Measurements from ENCODE around the gene ACTG1.

ACTG1 gene

DNA sequence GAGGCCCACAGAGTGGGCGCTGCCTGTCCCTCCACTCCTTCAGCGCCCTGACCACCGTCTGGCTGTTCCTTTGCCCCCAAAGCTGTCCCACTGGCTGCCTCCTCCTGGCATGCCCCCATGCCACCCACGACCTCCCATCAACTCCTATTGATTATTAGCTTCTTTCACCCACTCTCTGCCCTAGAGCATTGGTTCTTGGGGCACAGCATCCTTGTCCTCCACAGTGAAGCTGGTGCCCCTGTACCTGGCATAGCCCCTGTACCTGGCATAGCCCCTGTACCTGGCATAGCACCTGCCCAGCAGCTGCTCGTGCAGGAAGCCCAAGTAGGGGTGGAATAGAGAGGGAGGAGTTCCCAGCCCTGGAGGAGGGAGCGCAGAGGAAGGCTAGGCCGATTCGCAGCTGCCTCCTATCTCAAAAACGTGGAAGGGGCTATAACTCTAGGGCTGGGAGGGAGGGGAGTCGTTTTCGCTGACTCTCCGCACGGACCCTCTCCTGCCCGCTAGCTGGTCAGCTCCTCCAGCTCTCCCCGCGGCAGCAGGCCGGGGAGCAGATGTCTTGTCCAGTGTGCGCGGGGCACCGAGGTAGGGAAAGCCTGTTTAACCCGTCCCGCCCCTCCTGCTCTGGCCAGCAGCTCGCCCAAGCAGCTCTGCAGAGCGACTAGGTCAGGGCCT, 5.7 kb upstream of the ACTG1 start:
- DNase-seq (ENCODE audit: low spot score), result no peak

DNA sequence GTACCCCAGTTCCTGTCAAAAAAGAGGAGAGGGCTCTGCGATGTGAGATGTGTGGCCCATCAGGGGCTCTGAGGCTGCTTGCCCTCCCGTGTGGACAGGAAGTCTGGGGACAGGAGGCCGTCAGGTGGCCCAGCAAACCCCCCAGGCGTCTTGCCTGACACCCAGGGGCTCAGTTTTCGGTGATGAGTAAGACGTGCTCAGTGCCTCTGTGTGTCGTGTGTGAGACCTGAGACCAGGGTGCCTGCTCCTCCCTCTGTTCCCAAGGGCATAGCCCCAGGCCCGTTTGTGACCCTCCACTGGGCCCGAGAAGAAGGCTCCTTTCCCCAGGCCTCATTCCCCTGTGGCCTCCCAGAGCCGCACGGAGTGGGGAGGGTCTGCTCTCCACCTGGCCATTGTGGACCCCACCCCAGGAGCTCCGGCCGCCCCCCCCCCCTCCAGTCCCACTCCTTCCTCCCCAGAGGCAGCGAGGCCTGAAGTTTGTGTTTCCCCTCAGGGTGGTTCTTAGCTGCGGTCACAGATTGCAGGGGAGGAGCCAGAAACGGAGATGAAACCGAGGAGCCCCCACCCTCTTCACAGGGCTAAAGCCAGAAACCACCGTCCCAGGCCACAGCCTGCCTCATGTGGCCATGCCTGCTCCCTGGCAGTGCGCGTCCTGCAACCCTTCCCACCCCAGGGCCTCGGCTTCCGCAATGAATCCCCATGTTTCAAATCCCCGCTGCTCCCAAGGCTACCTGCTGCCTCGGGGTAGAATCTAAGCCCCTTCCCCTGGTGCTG, 4.9 kb upstream of the ACTG1 start:
- DNase-seq (ENCODE audit: low spot score), result no peak

DNA sequence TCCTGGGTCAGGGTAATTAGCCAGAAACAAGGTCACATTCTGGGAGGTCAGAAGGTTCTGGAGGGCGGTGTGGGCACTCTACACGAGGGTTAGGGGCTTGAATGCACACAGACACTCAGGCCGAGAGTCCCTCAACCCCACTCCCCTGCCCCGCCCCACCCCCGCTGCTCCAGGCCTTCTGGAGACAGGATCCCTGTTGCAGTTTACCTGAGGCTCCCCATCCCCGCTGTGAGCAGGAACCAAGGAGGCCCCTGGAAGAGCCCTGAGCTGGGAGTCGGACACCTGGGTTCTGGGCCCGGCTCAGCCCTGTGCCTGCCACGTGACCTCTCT, 4.4 kb upstream of the ACTG1 start:
- no peak for DNase-seq (ENCODE audit: low spot score)

DNA sequence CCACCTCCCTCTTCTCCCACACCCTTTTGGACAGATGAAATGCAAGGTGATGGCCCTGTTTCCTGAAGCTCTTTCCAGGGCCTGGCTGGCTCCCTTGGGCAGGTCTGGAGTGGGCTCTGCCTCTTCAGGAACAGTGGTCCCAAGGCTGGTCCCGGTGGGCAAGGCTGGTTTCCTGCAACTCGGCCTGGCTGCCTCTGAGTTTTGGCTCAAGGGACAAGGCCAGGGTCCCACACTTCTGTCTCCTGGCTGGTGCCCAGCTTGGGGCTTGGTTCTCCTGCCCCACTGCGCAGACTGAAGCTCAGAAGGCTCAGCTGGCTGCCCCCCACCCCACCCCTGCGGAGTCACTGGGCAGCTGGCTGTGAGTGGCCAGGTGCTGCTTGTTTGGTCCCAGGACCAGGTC, 3.8 kb upstream of the ACTG1 start:
- no peak for DNase-seq (ENCODE audit: low spot score)

DNA sequence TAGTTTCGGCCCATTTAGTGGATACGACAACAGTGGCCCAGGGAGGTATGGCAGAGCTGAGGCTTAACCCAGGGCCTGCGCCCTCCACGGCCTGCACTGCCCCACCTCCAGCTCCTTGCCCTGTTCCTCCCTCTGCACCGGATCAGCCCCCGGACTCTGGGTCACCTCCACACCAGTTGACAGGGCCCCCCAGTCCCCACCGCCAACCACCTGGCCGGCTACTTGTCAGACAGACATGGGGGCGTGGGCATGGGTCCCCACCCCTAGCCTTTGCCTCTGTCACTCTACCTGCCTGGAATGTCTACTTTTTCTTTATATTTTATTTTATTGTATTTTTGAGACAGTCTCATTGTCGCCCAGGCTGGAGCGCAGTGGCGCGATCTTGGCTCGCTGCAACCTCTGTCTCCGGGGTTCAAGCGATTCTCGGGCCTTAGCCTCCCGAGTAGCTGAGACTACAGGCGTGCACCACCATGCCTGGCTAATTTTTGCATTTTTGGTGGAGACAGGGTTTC, 3.0 kb upstream of the ACTG1 start:
- DNase-seq (ENCODE audit: low spot score), result no peak

DNA sequence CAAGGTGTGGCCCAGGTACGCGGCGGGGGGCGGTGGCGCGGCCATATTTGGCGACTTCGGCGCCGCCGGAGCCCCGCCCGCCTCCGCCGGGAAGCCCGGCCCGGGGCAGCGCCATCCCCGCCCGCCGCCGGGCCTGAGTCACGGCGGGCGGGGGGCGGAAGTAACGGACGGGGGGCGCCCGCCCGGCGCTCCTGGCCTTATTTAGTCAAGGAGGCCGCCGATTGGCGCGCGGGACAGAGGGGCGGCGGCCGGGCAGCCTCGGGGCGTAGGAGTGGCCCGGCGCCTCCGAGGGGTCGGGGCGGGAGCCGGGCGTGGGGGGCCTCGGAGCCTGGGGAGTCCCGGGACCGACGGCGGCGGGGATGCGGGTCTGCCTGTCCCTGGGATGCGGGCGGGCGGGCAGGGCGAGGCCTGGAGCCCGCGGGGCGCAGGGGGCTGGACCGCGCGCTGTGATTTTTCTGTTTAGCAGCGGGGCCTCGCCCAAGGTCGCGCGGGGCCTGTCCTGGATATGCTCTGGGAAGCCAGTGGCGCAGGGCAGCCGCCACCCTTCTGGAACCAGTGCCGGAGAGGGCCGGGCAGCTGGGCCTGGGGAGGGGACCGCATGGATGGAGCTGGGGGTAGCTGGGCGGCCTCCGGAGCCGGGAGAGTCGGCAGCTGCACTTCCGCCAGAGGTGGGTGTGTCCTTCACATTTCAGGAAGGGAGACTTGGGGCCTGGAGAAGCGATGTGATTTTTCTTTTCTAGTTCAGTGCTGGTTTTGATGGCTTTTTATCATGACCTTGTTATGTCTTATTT, 2.3 kb upstream of the ACTG1 start:
- DNase-seq (ENCODE audit: low spot score), result peak; percentile 69

DNA sequence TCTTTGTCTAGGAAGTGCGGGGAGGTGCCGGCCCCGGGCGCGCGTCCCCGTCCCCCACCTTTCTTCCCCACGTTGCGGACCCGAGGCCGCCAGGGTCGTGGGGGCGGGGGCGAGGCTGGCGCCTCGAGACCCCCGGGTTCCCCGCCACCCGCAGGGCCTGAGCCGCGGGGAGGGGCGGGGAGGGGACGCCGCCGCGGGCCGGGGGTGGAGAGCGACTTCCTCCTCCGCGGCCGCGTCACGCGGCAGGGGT, 1.8 kb upstream of the ACTG1 start:
- DNase-seq (ENCODE audit: low spot score), result no peak

DNA sequence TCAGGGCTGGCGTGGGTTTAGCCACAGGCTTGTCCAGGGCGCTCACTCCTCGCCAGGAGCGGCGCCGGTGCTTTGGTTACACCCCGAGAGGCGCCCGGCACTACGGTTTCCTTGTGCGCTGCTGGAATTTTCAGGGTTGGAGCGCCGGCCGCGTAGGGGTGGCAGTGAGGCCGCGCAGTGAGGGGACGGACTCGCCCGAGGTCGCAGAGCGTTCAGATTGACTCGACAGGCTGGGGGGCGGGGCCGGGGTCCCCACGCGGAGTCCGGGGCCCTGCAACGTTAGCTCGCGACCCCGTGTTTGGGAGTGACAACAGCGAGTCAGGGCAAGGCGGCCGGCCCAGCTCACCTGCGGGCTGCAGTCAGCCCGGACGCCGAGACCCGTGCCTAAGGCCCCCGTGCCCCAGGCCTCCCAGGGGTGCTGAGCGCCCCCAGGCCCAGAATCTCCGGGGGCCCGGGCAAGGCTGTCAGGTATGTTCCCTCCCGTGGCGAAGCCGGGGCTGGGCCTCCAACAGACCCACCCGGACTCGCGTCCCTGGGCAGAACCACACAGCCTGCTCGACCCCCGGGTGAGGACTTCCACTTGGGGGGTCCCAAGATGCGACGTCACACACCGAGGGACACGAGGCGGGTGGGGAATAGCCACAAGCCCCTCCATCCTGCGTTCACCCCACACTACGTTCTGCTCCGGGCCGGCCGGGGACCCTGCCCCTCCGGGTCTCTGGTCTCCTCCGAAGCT, 1.3 kb upstream of the ACTG1 start:
- peak; percentile 60 for DNase-seq (ENCODE audit: low spot score)

DNA sequence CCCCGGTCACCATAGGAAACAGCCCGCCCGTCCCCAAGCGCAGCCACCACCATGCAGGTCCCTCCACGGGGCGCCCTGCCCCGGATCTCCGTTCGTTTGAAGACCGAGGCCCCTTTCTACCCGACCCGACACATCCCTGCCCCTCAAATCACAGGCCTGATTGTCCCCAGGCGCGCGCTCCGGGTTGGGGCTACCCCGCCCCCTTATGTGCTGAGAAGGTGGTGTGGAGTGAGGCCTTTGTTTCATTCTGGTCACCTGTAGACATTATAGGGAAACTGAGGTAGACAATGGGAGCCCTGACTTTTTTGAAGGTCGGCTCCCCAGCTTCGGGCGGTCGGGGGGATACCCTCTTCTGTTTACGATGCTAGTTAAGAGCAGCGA, 763 bp upstream of the ACTG1 start:
- DNase-seq (ENCODE audit: low spot score), result peak; percentile 72

DNA sequence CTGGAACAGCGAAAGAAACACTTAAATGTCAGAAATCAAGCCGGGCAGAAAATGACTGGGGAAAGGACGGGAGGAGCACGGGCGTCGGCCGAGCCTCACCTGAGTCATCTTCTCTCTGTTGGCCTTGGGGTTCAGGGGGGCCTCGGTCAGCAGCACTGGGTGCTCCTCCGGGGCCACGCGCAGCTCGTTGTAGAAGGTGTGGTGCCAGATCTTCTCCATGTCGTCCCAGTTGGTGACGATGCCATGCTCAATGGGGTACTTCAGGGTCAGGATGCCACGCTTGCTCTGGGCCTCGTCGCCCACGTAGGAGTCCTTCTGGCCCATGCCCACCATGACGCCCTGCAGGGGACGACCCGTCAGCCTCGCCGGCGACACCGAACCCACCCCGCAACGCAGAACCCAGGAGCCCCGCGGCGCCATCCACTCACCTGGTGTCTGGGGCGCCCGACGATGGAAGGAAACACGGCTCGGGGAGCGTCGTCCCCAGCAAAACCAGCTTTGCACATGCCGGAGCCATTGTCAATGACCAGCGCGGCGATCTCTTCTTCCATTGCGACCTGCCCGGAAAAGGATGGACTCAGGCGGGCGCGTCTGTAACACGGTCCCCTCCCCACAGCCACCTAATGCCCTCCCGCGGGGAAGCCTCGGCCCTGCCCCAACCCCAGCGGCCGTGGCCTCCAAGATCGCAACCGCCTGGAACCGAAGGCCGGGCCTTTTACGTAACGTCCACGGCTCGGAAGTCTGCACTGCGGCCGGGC, 616 bp downstream of the ACTG1 start:
- DNase-seq (ENCODE audit: low spot score), result peak; percentile 55

DNA sequence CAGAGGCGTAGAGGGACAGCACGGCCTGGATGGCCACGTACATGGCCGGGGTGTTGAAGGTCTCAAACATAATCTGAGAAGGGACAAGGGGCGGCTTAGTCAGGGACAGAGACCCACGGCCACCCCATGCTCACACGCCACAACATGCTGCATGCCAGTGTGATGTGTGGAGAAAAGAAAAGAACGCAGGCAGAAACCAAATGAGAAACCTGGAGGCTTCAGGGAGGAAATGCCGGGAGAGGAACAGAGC, 1.1 kb downstream of the ACTG1 start:
- no peak for DNase-seq (ENCODE audit: low spot score)

DNA sequence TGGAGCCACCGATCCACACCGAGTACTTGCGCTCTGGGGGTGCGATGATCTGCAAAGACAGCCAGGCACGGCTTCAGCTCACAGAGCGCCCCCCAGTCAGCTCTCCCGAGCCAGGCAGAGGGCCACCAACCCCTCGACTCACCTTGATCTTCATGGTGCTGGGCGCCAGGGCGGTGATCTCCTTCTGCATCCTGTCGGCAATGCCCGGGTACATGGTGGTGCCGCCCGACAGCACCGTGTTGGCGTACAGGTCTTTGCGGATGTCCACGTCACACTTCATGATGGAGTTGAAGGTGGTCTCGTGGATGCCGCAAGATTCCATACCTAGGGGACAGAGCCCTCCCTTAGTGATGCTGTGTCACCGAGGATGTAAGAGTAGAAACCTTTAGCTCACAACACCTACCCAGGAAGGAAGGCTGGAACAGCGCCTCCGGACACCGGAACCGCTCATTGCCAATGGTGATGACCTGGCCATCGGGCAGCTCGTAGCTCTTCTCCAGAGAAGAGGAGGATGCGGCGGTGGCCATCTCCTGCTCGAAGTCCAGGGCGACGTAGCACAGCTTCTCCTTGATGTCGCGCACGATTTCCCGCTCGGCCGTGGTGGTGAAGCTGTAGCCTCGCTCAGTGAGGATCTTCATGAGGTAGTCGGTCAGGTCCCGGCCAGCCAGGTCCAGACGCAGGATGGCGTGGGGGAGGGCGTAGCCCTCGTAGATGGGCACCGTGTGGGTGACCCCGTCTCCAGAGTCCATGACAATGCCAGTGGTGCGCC, 1.6 kb downstream of the ACTG1 start:
- DNase-seq (ENCODE audit: low spot score), result peak; percentile 39

DNA sequence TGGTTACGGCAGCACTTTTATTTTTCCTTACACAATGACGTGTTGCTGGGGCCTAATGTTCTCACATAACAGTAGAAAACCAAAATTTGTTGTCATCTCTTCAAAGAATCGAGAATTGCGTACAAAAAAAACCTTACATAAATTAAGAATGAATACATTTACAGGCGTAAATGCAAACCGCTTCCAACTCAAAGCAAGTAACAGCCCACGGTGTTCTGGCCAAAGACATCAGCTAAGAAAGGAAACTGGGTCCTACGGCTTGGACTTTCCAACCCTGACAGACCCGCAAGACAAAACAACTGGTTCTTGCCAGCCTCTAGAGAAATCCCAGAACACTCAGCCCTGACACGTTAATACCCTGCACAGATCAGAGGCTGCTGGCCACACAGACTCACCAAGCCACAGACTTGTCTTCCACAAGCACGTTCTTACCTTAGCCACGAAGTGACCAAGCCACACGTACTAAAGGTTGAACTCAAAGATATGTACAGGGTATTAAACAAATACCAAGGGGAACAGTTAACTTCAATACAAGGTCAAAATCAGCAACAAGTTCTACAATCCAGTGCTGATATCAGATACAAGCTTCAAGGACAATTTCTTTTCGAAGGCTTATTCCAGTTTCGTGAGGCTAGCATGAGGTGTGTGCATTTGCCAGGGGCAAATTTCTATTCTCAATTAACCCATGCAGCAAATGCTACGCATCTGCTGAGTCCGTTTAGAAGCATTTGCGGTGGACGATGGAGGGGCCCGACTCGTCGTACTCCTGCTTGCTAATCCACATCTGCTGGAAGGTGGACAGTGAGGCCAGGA, 2.4 kb downstream of the ACTG1 start:
- DNase-seq (ENCODE audit: low spot score), result no peak

DNA sequence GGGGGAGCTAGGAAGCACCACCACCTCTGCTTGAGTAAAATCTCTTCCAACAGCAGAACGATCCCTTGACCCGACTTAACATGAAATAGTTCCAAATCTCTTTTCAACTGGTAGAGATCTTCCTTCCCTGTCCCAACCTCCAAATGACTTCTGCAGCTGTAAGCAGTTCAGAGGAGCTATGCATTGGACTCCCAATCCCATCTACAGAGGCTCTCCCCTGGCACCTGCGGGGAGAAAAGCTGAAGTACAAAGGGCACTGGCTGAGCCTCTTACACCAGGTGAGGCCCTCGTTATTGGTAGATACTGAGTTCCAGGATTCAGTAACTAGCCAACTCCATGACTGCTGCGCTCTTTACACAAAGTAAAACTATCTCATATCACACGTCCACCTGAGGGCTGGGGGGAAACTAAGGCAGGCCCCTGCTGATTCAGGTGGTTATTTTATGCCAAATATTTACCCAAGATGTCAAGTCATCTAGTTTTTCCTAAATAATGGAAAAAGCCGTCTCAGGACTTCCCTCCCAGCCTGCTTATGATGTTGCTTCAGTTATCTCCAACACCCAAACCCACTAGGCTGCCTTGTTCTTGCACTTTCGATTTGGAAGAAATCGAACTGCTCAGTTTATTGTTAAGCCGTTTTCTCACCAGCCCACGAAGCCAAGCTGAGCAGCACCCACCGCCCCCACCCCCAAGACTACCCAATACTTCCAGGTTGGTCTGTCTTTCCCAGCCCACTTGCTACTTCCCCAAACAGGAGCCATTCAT, 3.2 kb downstream of the ACTG1 start:
- peak; percentile 49 for DNase-seq (ENCODE audit: low spot score)

DNA sequence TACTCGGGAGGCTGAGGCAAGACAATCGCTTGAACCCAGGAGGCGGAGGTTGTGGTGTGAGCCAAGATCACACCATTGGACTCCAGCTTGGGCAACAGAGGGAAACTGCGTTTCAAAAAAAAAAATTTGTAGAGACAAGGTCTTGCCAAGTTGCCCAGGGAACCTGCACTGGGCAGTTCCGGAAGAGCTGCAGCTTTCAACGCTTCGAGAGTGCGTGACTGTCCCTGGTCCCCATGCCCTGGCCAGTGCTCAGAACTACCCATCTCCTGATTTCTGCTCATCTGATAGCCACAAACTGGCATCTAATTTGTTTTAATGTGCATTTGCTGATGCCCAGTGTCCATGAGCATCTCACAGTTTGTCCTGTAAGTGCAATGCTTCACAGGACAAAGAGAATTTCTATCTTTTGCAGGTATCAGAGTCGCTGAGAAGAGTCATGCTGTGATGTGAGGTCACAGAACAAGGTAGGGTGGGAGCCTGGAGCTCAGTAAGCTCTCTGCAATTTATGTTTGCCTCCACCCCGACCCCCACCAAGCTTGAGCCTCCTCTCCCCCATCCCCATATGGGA, 3.9 kb downstream of the ACTG1 start:
- DNase-seq (ENCODE audit: low spot score), result no peak

DNA sequence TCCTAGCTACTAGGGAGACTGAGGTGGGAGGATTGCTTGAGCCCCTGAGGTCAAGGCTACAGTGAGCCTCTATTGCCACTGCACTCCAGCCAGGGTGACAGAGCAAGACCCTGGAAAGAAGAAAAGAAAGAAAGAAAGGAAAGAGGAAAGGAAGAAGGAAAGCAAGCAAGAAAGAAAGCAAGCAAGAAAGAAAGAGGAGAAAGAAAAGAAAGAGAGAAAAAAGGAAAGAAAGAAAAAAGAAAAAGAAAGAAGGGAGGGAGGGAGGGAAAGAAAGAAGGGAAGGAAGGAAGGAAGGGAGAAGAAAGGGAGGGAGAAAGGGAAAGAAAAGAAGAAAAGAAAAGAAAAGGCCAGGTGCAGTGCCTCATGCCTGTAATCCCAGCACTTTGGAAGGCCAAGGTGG, 9.0 kb downstream of the ACTG1 start:
- DNase-seq (ENCODE audit: low spot score), result no peak

DNA sequence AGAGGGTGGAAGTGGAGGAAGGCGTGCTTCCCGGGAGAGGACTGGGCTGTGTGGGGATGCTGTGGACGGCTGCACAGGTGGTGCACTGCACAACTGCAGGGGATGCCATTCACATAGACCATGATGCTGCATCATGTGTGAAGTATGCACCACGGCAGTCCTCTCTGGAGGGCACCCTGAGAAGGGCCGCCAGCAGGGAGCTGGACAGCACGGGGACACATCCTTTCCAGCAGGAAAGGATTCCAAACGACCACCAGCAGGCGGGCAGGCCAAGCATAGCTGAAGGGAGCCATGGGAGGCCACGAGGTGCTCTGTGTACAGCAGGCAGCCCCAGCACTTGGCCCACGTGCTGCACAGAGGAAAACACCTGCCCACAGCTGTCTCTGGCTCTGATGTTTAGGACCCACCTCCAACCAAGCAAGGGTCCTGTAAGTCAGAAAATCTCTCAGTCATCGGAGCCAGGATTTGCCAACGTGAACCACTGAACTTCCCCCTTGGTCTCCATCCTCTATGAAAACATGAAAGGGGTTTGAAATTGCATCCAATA, 10.1 kb downstream of the ACTG1 start:
- DNase-seq (ENCODE audit: low spot score), result no peak

DNA sequence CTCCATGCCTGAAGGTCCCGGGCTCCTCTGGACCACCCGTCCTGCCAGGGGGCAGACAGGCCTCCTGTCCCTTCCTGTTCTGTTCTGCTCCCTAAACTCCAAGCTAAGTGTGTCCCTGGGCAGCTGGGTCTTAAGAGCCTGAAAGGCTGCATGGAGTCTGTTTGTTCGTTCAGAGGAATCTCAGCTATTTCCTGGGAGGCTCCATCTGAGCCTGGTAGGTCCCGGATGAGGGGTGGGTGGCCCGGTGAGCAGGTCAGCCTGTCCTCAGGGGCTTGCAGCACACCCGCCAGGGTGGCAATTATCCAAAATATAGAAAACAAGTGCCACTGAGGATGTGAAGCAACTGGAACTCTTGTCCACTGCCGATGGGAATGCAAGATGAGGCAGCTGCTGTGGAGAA, 12.6 kb downstream of the ACTG1 start:
- DNase-seq (ENCODE audit: low spot score), result no peak

DNA sequence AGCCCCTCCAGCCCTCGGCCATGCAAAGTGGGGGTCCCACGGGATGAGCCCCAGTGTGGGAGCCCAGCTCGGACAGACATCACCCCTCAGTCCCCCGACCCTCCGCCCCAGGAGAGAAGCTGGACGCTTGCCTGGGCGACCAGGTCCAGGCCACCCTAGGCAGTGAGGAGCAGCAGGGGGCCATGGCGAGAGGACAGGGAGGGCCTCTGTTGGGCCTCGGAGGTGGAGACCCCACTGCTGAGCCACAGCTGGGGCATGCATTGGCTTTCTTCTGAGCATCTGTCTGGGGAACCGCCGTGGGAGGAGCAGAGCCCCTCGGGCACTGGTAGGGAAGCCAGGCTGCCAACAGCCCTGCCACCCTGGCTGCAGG, 13.0 kb downstream of the ACTG1 start:
- no peak for DNase-seq (ENCODE audit: low spot score)
